Hematopoietic multipotent progenitor cell treated with erythropoietin and hydrocortisone succinate and interleukin-3 and kit ligand, for 15 days (in vitro differentiated cells): Measurements from ENCODE around the gene TACC2.
A peak's percentile ranks its signal among the peaks of the same experiment; 100 is the strongest.

ENCODE experiments used
- DNase-seq: peaks from one replicate; pipeline ENCODE4 v3.0.0-alpha.2; 2015; ENCODE audit warnings: low spot score

Gene TACC2

DNA sequence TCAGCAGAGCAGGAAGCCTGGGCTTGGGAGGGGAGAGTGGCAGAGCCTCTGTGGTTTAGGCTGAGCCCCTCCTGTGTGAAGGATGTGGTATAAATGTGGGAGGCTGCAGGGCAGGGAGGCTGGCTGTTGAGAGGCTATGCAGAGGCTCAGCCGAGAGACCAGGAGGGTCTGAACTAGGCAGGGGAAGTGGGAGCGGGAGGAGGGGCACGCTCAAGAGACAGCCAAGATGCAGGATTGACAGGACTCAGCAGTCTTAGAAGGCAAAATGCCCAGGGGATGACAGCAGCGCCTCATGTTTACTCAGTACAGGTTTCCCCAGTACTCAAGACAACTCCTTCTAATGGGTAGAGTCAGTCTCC lies 306.5 kb downstream of the TACC2 start:
- DNase-seq: no peak

DNA sequence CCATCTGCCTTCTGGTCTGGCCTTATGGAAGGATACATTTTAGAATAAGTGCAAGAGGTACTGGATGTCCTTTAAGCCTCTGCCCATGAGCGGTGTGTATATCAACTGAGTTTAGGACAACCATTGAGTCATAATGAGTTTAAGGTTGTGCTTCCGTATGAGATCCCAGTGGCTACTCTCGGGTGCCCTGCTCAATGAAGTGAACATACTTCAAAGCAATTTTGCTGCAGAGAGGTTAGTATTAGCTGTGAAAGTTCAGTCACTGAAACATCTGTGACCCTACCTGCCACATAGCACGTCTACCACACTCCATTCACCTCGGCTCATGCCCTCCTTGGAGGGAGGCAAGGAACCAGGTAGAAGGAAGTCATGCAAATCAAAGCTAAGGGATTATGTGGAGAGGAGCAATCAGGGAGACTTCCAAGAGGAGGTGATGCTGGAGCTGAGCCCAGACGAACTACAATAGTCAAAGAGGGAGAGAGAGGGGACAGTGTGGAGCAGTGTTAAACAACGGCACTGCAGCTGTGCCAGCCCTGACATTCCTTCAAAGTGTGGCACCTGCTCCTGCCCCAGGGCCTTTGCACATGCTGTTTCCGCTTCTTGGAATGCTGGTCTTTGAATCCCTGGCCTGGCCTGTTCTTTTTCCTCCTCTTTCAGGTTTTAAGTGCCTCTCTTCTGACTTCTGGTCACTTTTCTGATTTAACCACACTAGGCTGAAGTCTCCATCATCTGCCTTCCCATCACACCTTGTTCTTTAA lies 307.6 kb downstream of the TACC2 start:
- no peak for DNase-seq

DNA sequence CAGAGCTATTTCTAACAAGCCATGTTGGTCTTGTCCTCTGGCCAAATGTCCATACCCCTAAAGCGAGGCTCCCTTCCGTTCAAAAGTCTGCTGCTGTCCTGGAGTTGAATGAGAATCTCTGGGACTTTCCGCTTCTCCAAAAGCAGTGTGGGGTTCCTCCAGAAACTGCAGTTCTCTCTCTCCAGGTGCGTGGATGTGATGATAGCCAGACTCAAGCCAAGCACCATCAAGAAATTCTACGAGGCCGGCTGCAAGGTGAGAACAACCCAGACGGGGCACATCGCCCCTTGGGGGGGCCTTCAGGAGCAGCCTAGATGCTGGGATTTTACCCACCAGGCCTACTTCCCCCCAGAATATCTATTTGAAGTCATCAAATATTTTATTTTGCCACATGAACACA lies 308.6 kb downstream of the TACC2 start:
- no peak for DNase-seq

DNA sequence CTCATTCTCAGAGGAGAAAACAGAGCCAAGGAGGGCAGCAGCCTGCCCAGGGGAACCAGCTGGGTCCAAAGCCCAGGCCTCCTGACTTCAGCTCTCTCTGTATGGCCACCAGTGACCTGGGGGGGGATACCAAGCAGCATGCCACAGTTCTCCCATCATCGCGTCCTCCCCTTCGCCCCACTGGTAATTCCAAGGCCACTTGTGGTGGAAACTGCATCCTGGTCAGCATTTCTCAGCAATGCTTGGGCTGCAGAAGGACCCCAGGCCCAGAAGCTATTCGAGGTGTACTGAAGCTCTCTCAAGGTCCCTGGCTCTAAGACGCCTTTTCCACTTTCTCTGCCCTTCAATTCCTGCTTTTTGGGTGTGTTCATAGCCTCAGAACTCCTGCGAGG lies 309.2 kb downstream of the TACC2 start:
- no peak for DNase-seq

DNA sequence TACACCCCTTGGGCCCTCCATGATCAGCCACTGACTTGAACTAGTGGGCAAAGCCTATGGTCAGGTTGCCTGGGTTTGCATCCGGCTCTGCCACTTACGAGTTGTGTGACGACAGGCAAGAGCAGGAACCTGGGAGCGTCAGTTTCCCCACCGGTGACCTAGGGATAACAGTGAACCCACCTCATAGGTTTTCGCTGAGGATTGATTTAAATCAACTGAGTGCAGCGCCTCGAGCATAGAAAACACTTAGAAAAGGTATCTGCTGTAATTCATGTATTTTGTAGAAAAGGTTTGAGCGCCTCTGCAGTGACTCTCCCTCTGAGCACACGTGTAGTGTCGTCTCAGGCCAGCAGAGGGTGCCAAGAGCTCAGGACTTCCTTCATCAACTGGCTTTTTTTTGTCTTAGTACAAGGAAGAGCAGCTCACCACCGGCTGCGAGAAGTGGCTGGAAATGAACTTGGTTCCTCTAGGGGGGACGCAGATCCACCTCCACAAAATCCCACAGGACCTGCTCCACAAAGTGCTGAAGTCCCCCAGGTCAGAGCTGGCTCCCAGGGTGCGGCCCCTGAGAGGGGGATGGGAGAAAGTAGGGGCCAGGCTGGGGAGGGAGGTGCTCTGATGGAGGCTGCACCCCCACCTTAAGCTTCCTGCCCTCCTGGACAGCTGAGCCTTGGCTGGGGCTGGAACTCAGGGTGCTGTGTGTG lies 309.8 kb downstream of the TACC2 start:
- peak; percentile 24 for DNase-seq

DNA sequence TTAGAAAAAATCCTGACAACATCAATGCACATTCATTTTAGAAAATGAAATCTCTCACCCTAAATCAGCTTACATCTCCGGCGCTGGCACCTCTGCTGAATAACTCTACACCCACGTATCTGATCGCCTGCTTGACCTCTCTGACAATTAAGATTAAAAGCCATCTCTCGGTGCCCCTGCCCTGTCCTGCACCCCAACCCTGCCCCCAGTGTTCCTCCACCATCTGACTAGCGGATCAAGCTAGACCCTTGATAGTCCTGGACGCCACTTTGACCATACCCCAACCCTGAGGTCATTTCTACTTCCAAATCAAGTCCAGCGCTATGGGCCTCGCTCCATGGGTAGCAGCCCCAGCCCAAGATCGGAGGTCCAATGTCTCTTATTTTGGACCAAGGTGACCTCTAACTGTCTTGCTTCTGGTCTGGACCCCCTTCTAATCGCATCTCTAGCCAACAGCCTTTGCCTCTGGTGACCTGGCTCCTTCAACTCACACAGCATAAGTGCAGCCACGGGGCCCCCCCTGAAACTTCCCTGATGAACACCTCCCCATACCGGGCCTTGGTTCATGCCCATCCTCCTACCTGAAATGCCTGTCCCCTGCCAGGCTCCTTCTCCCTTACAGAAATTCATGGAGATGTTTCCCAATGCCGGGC lies 310.6 kb downstream of the TACC2 start:
- no peak for DNase-seq

DNA sequence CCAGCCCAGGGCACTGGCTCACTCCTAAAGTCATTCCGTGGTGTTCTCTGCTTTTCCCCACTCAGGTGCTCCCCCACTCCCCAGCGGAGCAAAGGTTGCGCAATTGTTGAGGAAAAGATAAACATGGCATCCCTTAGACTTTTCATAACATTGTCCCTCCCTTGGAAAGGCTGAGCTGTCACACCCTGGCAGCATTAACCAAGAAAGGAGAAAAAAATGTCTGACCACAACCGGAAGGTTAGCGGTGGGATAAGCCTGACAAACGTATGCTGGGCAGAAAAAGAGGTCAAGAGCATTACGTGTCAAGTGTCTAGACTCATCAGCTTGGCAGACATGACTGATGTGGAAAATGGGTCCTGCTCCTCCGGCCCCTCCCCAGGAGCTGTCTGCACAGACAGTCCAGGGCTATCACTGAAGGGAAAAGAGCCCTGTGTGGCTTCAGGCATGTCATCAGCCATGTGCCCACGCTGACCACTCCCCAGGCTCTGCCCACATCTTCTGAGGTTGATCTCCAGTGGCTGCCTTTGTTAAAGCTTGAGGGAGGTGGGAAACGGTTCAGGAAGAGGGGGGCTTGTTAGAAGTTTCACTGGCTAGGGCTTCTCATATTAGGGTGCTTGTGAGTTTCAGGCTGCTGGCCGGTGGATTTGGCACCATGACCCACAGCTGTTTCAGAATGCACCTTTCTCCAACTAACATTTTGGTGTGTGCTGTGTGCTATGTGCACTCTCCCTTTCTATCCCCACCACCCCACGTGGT lies 312.3 kb downstream of the TACC2 start:
- DNase-seq: no peak

DNA sequence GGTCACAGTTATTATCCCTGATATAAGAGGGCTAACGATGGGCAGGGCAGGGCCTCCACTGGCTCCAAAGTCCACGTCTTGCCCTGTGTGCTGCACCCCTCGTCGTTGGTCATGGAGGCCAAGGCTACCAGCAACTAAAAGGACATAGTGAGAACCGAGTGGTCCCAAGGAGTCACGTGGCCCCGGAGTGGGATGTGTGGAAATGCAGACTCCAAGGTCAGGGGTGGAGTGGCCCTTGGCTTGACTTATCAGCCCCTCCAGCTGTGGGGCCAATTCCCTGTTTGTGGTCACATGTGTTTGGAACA lies 312.8 kb downstream of the TACC2 start:
- no peak for DNase-seq

DNA sequence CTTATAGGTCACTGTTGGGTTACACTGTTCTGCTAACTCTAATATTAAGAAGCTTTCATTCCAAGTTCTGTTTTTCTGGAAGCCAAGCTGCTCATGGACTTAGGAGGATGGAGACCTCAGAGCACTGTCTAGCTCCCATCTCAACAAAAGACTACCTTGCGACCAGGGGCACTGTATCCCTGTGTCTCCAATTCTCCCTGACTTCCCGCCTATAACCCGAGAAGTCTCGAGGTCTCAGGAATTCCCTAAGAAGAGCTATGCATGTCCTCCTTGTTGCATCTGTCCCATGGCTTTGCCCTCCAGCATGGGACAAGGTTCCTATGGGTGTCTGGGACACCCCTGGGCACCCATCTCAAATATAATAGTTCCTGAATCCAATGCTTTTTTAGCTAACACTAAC lies 313.4 kb downstream of the TACC2 start:
- DNase-seq: no peak

DNA sequence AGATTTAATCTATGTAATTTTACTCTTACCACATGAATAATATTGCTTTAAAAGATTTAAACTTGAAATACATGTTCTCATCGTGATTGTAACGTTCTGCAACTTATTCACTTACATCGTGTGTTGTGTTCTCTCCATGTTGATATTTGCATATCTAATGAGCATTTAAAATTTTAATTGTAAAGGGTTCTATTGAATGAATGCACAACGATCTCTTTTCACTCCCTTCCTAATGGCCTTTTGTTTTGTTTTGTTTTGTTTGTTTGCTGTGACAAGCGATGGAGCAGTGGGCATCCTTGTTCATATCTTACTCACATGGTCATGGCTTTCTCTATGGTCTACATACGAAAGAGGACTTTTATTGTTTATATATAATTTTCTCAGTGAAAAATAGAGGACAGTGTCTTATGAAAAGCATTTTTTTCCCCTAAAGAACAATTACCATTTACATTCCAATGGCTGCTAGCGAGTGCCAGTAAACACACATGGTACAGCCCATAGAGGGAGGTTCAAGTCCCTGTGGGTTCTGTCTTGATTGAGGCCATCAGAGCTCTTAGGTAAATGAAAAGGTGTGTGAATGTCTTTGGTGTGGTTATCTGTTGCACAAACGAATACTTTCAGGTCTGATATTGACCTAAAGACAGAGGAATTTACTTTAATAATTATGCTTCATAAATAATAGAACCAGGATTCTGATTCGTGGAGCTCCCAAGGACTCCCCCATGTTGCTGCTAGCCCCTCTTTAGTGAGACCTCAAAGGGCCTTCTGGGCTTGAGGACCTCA lies 314.5 kb downstream of the TACC2 start:
- DNase-seq: no peak
